WTC11 (cell line): ENCODE measurements around the gene GNL1. TPM values are rescaled to one million over a fixed set of nuclear protein-coding genes. Genes with fewer than 3 reads are reported as not detected.

ENCODE experiments used
- ATAC-seq: fragments of 200-7000 bp; cut with Tn5 transposase; 2 replicates; pipeline ENCODE4 v1.10.0; 2021; ENCODE audit warnings: mild to moderate bottlenecking, moderate library complexity
- CTCF ChIA-PET: fragments of 300-600 bp; sonication (Branson Sonifier 250); formaldehyde crosslinking; loops from one replicate; lab custom pipeline; 2021; ENCODE audit warnings: antibody characterized with exemption; lab: Charles Lee
- POLR2A ChIA-PET: fragments of 350-600 bp; sonication (Branson Sonifier 250); formaldehyde crosslinking; loops from one replicate; lab custom pipeline; 2021; ENCODE audit warnings: antibody characterized with exemption; lab: Charles Lee
- DNase-seq: peaks from one replicate; pipeline ENCODE4 v3.0.0; 2021; ENCODE audit warnings: low spot score
- H3K27ac Mint-ChIP-seq: 2 replicates; pipeline ENCODE4 v1.8.0; 2021; ENCODE audit warnings: mixed read lengths
- H3K27me3 Mint-ChIP-seq: 2 replicates; pipeline ENCODE4 v1.8.0; 2021; ENCODE audit warnings: low read depth, mild to moderate bottlenecking, moderate library complexity, mixed read lengths
- H3K36me3 Mint-ChIP-seq: 2 replicates; pipeline ENCODE4 v1.8.0; 2021; ENCODE audit warnings: mixed read lengths
- H3K4me1 Mint-ChIP-seq: 2 replicates; pipeline ENCODE4 v1.8.0; 2022; ENCODE audit warnings: mixed read lengths
- H3K4me3 Mint-ChIP-seq: 2 replicates; pipeline ENCODE4 v1.8.0; 2021; ENCODE audit warnings: mild to moderate bottlenecking, moderate library complexity, mixed read lengths
- H3K9me3 Mint-ChIP-seq: 2 replicates; pipeline ENCODE4 v1.8.0; 2021; ENCODE audit warnings: mixed read lengths
- ATF6 ChIP-seq: sonication (generic); formaldehyde crosslinking; IDR thresholded peaks from 2 replicates; pipeline ENCODE4 v1.8.1; 2023; ENCODE audit warnings: mild to moderate bottlenecking, missing genetic modification reagents
- CREB1 ChIP-seq: sonication (generic); formaldehyde crosslinking; IDR thresholded peaks from 2 replicates; pipeline ENCODE4 v1.8.0; 2023; ENCODE audit warnings: mild to moderate bottlenecking, missing genetic modification reagents
- CREM ChIP-seq: sonication (generic); formaldehyde crosslinking; IDR thresholded peaks from 2 replicates; pipeline ENCODE4 v1.8.1; 2022; ENCODE audit warnings: mild to moderate bottlenecking, missing genetic modification reagents, moderate library complexity
- CTCF ChIP-seq: fragments of 200-600 bp; IDR thresholded peaks from 2 replicates; pipeline ENCODE4 v1.8.0; 2022; ENCODE audit warnings: antibody characterized with exemption
- ERG ChIP-seq: fragments of 250-450 bp; sonication (Bioruptor Pico); IDR thresholded peaks from 2 replicates; pipeline ENCODE4 v1.8.0; 2021; ENCODE audit warnings: mild to moderate bottlenecking
- ETV6 ChIP-seq: sonication (generic); formaldehyde crosslinking; IDR thresholded peaks from 2 replicates; pipeline ENCODE4 v1.8.1; 2022; ENCODE audit warnings: mild to moderate bottlenecking, missing genetic modification reagents
- FOXJ3 ChIP-seq: sonication (generic); formaldehyde crosslinking; IDR thresholded peaks from 2 replicates; pipeline ENCODE4 v1.9.0; 2021; ENCODE audit warnings: missing genetic modification reagents, mild to moderate bottlenecking, borderline replicate concordance
- FOXK1 ChIP-seq: sonication (generic); formaldehyde crosslinking; IDR thresholded peaks from 2 replicates; pipeline ENCODE4 v1.8.0; 2022; ENCODE audit warnings: mild to moderate bottlenecking, moderate library complexity, missing genetic modification reagents
- FOXP4 ChIP-seq: sonication (generic); formaldehyde crosslinking; IDR thresholded peaks from 2 replicates; pipeline ENCODE4 v1.8.0; 2022; ENCODE audit warnings: mild to moderate bottlenecking, missing genetic modification reagents
- NFATC4 ChIP-seq: fragments of 250-450 bp; sonication (Bioruptor Pico); IDR thresholded peaks from 2 replicates; pipeline ENCODE4 v1.9.0; 2021; ENCODE audit warnings: mild to moderate bottlenecking
- PREB ChIP-seq: sonication (generic); formaldehyde crosslinking; IDR thresholded peaks from 2 replicates; pipeline ENCODE4 v1.8.1; 2022; ENCODE audit warnings: mild to moderate bottlenecking, missing genetic modification reagents, moderate library complexity, borderline replicate concordance
- TCF7 ChIP-seq: sonication (generic); formaldehyde crosslinking; IDR thresholded peaks from 2 replicates; pipeline ENCODE4 v1.8.0; 2022; ENCODE audit warnings: mild to moderate bottlenecking, low read depth, missing genetic modification reagents, moderate library complexity
- TP53 ChIP-seq: sonication (generic); formaldehyde crosslinking; IDR thresholded peaks from 2 replicates; pipeline ENCODE4 v1.8.1; 2023; ENCODE audit warnings: mild to moderate bottlenecking, missing genetic modification reagents
- USF2 ChIP-seq: sonication (generic); formaldehyde crosslinking; IDR thresholded peaks from 2 replicates; pipeline ENCODE4 v1.8.1; 2023; ENCODE audit warnings: mild to moderate bottlenecking, missing genetic modification reagents, moderate library complexity
- ZNF121 ChIP-seq: sonication (generic); formaldehyde crosslinking; IDR thresholded peaks from 2 replicates; pipeline ENCODE4 v1.8.0; 2023; ENCODE audit warnings: missing genetic modification reagents
- ZNF317 ChIP-seq: sonication (generic); formaldehyde crosslinking; IDR thresholded peaks from 2 replicates; pipeline ENCODE4 v1.8.1; 2023; ENCODE audit warnings: low read depth, mild to moderate bottlenecking, moderate library complexity, missing genetic modification reagents, borderline replicate concordance
- ZNF532 ChIP-seq: fragments of 250-450 bp; sonication (Bioruptor Pico); IDR thresholded peaks from 2 replicates; pipeline ENCODE4 v1.9.0; 2021; ENCODE audit warnings: mild to moderate bottlenecking, borderline replicate concordance
- total RNA-seq: library from RNA; stranded (reverse); gene quantifications from 3 replicates; pipeline ENCODE4 v1.2.3, GENCODE V29; 2021

Gene GNL1
- total RNA-seq, 1 experiment from 2014 or later, result 85.7 TPM

GRCh38 chr6:30592287-30592686 lies 36.0 kb upstream of the GNL1 start (continued):
- TF ChIP-seq CTCF (no peak), CREB1 (CRISPR knock-in tag) (no peak), TCF7 (CRISPR knock-in tag) (no peak)

GRCh38 chr6:30591008-30591407 lies 34.7 kb upstream of the GNL1 start:
- ATAC-seq (no peak), DNase-seq (no peak)
- Mint-ChIP-seq H3K36me3 (peaks cover 69% of the 10 kb centered on the region), H3K4me3 (no peak overlapping the region), H3K4me1 (no peaks in the 10 kb centered on the region), H3K27ac (no peak overlapping the region), H3K9me3 (no peaks in the 10 kb centered on the region), H3K27me3 (no peaks in the 10 kb centered on the region)
- CTCF ChIA-PET, result interaction anchor here (0.9 to 1.3 kb wide), 3 partner anchors 46 to 109 kb away, joined by 3 to 5 read pairs (median 4); no protein-coding TSS in a partner anchor
- POLR2A ChIA-PET, result no interaction called here
- no peak for TF ChIP-seq TP53 (CRISPR knock-in tag)
- no peak for TF ChIP-seq FOXJ3
- TF ChIP-seq USF2, result no peak
- no peak for TF ChIP-seq ATF6 (CRISPR knock-in tag)
- TF ChIP-seq NFATC4 (CRISPR knock-in tag), result no peak

- no peak overlapping the region for H3K27ac Mint-ChIP-seq
- ATAC-seq (no peak), DNase-seq (no peak)
- CTCF ChIA-PET, result interaction anchor here (0.9 to 1.3 kb wide), 3 partner anchors 46 to 108 kb away, joined by 3 to 5 read pairs (median 4); no protein-coding TSS in a partner anchor
- no peaks in the 10 kb centered on the region for H3K27me3 Mint-ChIP-seq
- no peaks in the 10 kb centered on the region for H3K9me3 Mint-ChIP-seq
- H3K4me3 Mint-ChIP-seq, result no peak overlapping the region
- H3K36me3 Mint-ChIP-seq, result peaks cover 73% of the 10 kb centered on the region
- POLR2A ChIA-PET, result no interaction called here
- H3K4me1 Mint-ChIP-seq, result no peaks in the 10 kb centered on the region
- TF ChIP-seq ETV6, result no peak
- no peak for TF ChIP-seq ZNF121
- TF ChIP-seq ERG (CRISPR knock-in tag), result no peak
- no peak for TF ChIP-seq ZNF532
- no peak for TF ChIP-seq PREB (CRISPR knock-in tag)
- no peak for TF ChIP-seq ZNF317 (CRISPR knock-in tag)
- no peak for TF ChIP-seq FOXK1 (CRISPR knock-in tag)
- no peak for TF ChIP-seq CREM (CRISPR knock-in tag)
- TF ChIP-seq FOXP4 (CRISPR knock-in tag), result no peak
Observed at GRCh38 chr6:30590509-30590908, 34.2 kb upstream of the GNL1 start.
